Dermis blood vessel endothelial cell (primary cell): ENCODE measurements around the gene MAML1. TPM values are rescaled to one million over a fixed set of nuclear protein-coding genes. Genes with fewer than 3 reads are reported as not detected.
"Not testable (repeated sequence)": the region's sequence is repeated elsewhere in the genome, so short reads cannot be mapped to it uniquely, and the experiment has no call there.

Experiments used
- DNase-seq: peaks from one replicate; pipeline ENCODE4 v3.0.0; 2010
- total RNA-seq: library from RNA; depleted of rRNA; stranded (reverse); fragments of >200 nt; gene quantifications from 2 replicates; pipeline ENCODE4 v1.2.3, GENCODE V29; 2014

The MAML1 gene, protein sequence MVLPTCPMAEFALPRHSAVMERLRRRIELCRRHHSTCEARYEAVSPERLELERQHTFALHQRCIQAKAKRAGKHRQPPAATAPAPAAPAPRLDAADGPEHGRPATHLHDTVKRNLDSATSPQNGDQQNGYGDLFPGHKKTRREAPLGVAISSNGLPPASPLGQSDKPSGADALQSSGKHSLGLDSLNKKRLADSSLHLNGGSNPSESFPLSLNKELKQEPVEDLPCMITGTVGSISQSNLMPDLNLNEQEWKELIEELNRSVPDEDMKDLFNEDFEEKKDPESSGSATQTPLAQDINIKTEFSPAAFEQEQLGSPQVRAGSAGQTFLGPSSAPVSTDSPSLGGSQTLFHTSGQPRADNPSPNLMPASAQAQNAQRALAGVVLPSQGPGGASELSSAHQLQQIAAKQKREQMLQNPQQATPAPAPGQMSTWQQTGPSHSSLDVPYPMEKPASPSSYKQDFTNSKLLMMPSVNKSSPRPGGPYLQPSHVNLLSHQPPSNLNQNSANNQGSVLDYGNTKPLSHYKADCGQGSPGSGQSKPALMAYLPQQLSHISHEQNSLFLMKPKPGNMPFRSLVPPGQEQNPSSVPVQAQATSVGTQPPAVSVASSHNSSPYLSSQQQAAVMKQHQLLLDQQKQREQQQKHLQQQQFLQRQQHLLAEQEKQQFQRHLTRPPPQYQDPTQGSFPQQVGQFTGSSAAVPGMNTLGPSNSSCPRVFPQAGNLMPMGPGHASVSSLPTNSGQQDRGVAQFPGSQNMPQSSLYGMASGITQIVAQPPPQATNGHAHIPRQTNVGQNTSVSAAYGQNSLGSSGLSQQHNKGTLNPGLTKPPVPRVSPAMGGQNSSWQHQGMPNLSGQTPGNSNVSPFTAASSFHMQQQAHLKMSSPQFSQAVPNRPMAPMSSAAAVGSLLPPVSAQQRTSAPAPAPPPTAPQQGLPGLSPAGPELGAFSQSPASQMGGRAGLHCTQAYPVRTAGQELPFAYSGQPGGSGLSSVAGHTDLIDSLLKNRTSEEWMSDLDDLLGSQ
- total RNA-seq, result 9.2 and 15.6 TPM in 2 replicates

GRCh38 chr5:179732412-179732917 is at the start of gene MAML1:
Gene MAML1, plus strand, starts transcription at chr5:179732822. Its CDS starts 291 bp downstream, at chr5:179733113.
- DNase-seq, result peak; percentile 100

DNA sequence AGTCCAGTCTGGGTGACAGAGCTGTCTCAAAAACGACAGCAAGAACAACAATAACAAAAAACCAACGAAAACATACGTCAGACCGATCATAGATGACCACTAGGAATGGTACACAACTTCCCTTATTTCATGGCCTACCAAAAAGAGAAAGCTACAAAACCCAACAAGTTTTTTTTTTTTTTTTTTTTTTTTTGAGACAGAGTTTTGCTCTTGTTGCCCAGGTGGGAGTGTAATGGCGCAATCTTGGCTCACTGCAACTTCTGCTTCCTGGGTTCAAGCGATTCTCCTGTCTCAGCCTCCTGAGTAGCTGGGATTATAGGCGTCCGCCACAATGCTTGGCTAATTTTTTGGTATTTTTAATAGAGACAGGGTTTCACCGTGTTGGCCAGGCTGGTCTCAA is 43.4 kb upstream of the MAML1 start:
- not testable (repeated sequence) for DNase-seq

DNA sequence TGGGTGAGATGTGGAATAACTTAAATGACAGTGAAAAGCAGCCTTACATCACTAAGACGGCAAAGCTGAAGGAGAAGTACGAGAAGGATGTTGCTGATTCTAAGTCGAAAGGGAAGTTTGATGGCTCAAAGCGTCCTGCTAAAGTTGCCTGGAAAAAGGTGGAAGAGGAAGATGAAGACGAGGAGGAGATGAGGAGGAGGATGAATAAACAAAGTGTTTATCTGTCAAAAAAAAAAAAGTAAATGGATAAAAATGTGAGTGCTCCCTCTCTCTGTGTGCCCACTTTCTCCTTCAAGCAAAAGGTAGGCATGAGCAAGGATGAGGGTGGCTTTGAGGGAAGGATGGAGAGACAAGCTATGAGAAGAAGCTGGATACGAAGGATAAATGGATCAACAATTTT is 38.1 kb upstream of the MAML1 start:
- no peak for DNase-seq

DNA sequence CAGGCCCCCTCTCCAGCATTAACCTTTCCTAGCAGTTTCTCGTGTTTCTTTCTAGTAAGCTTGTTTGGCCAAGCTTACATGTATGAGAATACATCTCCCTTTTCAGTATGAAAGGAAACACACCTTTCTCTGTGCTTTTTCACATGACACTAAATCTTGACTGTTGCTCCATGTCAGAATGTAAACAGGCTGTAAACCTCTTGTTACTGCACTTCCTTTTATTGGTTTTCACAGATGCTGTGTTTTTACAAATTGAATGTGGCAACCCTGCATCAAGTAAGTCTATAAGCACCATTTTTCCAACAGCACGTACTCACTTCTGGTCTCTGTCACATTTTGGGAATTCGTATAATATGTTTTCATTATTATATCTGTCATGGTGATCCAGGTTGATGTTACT is 36.0 kb upstream of the MAML1 start:
- no peak for DNase-seq

- DNase-seq, result no peak
Measured at GRCh38 chr5:179697108-179697507, 35.5 kb upstream of the MAML1 start.

GRCh38 chr5:179697543-179697942 is 35.1 kb upstream of the MAML1 start:
- DNase-seq, result not testable (repeated sequence)

GRCh38 chr5:179697993-179698934 is 34.4 kb upstream of the MAML1 start:
- DNase-seq, result peak; percentile 100

GRCh38 chr5:179698935-179699615 is 33.5 kb upstream of the MAML1 start, which contains the start of gene CANX:
Gene CANX, plus strand, starts transcription at chr5:179698967. Its CDS starts 6,715 bp downstream, at chr5:179705682.
- DNase-seq, result no peak

- peak; percentile 71 for DNase-seq
Measured at GRCh38 chr5:179699616-179700237, 32.9 kb upstream of the MAML1 start.

- peak; percentile 12 for DNase-seq
Measured at GRCh38 chr5:179700401-179700918, 32.2 kb upstream of the MAML1 start.

DNA sequence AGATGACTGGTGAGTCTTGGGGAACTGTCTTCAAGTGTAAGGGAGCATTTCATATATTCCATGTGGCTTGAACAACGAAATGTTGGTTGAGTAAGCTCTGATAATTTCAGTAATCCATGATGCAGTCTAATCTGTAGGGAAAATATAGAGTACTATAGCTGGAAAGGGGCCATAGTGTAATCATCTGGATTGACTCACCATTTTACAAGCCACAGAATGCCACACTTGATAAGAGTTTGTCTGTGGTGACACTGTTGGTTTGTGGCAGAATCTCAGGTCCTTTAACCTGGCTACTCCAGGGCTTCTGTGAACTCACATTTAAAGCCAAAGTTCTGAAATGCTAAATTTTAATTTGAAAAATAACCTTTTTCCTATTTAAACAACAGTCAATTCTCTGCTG is 16.3 kb upstream of the MAML1 start:
- DNase-seq, result no peak

GRCh38 chr5:179720222-179720621 is 12.4 kb upstream of the MAML1 start:
- DNase-seq, result no peak

- no peak for DNase-seq
Measured at GRCh38 chr5:179724163-179724562, 8.5 kb upstream of the MAML1 start.

- DNase-seq, result no peak
Measured at GRCh38 chr5:179727106-179727505, 5.5 kb upstream of the MAML1 start.

DNA sequence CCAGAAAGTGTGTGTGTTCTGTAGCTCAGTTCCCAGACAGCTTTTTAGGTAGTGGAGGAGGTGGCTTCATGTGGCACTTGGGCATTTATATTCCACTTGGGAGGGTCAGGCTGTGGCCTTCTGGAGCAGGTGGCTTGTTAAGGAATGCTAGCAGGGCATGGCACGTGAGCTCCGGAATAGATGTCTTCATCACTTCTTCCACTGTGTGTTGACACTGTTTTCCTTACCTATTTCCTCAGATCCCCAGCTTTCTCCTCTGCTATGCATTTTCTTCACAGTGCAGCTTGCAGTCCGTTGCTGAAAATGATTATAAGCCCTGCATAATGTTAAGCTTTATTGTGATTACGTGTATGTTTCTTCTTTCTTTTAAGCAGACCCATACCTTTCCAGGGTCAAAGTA is 3.3 kb upstream of the MAML1 start:
- no peak for DNase-seq

DNA sequence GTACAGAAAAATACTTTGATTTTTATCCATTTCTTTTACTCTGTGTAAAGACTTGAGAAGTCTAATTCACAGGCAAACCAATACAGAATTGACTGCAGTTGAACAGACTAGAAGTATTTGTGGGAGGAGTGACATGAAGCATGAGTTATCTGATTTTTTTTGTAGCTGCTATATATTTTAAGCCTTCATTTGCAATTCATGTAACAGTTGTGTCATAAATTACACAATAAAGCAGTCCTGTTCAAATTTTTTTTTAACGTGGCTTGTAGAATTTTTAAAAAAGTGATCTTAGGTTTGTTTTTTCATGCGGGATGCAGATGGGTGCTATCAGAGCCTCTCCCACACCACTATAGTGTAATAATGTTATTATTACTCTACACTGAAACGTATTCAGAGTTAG is 2.9 kb upstream of the MAML1 start:
- no peak for DNase-seq

- no peak for DNase-seq
Measured at GRCh38 chr5:179730356-179730755, 2.3 kb upstream of the MAML1 start.

- DNase-seq, result no peak
Measured at GRCh38 chr5:179730852-179731251, 1.8 kb upstream of the MAML1 start.

DNA sequence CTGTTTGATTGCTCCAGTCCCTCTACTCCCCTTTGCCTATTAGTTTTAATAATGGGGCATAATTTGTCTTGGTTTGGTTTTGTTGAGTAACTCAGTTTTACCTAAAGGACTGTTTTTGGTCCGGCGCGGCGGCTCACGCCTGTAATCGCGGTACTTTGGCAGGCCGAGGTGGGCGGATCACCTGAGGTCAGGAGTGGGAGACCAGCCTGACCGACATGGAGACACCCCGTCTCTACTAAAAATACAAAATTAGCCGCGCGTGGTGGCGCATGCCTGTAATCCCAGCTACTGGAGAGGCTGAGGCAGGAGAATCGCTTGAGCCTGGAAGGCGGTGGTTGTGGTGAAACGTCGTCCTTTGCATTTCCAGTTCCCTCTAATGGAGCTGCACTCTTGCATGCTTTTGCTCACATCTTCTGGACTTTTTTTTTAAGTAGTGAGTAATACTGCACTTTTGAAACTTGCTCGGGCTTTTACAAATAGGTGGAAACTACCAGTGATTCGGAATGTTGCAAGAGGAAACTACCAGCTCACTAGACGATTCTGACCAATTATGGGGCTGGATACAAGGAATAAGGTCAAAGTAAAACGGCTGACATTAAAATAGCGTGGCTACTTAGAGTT is 721 bp upstream of the MAML1 start:
- peak; percentile 72 for DNase-seq
